Retinal pigment epithelial cell (primary cell): Measurements from ENCODE around the gene MAN2A1.

ENCODE experiments used
- DNase-seq: peaks from one replicate; pipeline ENCODE4 v3.0.0-alpha.2; 2010; ENCODE audit warnings: low read depth
- H3K4me3 ChIP-seq: 2 replicates; pipeline ENCODE4 v1.5.1; 2011; ENCODE audit warnings: mild to moderate bottlenecking, low read length, control low read depth, moderate library complexity
- CTCF ChIP-seq: conservative IDR thresholded peaks from 2 replicates; pipeline ENCODE4 v1.5.1; 2011; ENCODE audit warnings: low read depth, low read length, control low read depth, inconsistent platforms

MAN2A1 gene

GRCh38 chr5:109697339-109697738 lies 7.6 kb downstream of the MAN2A1 start:
- no peak for TF ChIP-seq CTCF
- H3K4me3 ChIP-seq = no peak overlapping the region
- no peak for DNase-seq

- no peak for TF ChIP-seq CTCF
- no peak for DNase-seq
- no peak overlapping the region for H3K4me3 ChIP-seq
These were observed 10.9 kb downstream of the MAN2A1 start for GRCh38 chr5:109700516-109701153.

GRCh38 chr5:109701252-109701651 lies 11.5 kb downstream of the MAN2A1 start:
- DNase-seq = no peak
- TF ChIP-seq CTCF = no peak
- no peak overlapping the region for H3K4me3 ChIP-seq

GRCh38 chr5:109701792-109702191 lies 12.1 kb downstream of the MAN2A1 start:
- TF ChIP-seq CTCF = no peak
- no peak for DNase-seq

GRCh38 chr5:109703166-109703565 lies 13.4 kb downstream of the MAN2A1 start:
- no peak for DNase-seq
- no peak overlapping the region for H3K4me3 ChIP-seq
- TF ChIP-seq CTCF = no peak

More at GRCh38 chr5:109701792-109702191, 12.1 kb downstream of the MAN2A1 start:
- no peak overlapping the region for H3K4me3 ChIP-seq

GRCh38 chr5:109703829-109704228 lies 14.1 kb downstream of the MAN2A1 start:
- no peak overlapping the region for H3K4me3 ChIP-seq
- no peak for TF ChIP-seq CTCF
- no peak for DNase-seq

GRCh38 chr5:109704282-109704952 lies 14.7 kb downstream of the MAN2A1 start:
- DNase-seq = no peak
- H3K4me3 ChIP-seq = no peak overlapping the region
- no peak for TF ChIP-seq CTCF
